Left renal pelvis (tissue), 4 donors: Measurements from ENCODE around the gene GRID2IP. TPM values are rescaled to one million over a fixed set of nuclear protein-coding genes. Genes with fewer than 3 reads are reported as not detected.
"Not testable (repeated sequence)": the region's sequence is repeated elsewhere in the genome, so short reads cannot be mapped to it uniquely, and the experiment has no call there.

ENCODE experiments used
- DNase-seq, 4 donors: peaks; one replicate each; pipeline ENCODE4 v3.0.0-alpha.2; 2013; ENCODE audit warnings: low read depth in 4 of 4, low spot score in 3 of 4
- polyA plus RNA-seq, 4 donors: library from polyadenylated mRNA; unstranded; fragments of 120-200 nt; gene quantifications; one replicate each; pipeline ENCODE4 v1.2.1, GENCODE V29; 2013; ENCODE audit not compliant: insufficient read length in 4 of 4

The GRID2IP gene
- polyA plus RNA-seq, 4 donors = 0.16 to 1.2 (median 0.67) TPM

GRCh38 chr7:6453734-6454133, 97.5 kb downstream of the GRID2IP start:
- no peak for DNase-seq

DNA sequence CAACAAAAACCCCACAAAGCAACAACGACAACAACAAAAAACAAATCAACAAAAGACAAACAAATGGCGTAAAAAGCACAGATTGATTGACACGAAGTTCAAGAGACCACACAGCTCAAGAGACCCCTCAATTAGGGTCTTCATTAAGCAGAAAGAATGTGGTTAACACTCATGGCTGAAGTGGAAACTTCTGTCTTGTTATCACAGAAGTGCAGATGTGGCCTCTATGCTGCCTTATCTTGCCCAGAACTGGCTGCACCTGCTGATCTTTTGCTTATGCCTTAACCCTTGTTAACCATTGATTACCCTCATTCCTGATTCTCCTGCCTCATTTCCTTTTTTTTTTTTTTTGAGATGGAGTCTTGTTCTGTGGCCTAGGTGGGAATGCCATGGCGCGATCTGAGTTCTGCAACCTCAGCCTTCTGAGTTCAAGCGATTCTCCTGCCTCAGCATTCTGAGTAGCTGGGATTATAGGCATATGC, 100.0 kb downstream of the GRID2IP start:
- DNase-seq = no peak

DNA sequence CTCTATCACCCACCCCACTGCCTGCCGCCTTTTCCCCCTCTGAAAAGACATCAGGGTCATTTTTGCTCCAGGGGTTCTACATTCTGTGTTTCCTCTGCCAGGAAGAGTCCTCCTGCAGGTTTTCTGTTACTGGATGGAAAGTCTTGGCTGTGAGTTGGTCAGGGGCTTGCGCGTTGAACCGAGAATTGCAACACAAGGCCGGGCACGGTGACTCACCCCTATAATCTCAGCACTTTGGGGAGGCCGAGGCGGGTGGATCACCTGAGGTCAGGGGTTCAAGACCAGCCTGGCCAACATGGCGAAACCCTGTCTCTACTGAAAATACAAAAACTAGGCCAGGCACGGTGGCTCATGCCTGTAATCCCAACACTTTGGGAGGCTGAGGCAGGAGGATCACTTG, 100.7 kb downstream of the GRID2IP start:
- not testable (repeated sequence) for DNase-seq

DNA sequence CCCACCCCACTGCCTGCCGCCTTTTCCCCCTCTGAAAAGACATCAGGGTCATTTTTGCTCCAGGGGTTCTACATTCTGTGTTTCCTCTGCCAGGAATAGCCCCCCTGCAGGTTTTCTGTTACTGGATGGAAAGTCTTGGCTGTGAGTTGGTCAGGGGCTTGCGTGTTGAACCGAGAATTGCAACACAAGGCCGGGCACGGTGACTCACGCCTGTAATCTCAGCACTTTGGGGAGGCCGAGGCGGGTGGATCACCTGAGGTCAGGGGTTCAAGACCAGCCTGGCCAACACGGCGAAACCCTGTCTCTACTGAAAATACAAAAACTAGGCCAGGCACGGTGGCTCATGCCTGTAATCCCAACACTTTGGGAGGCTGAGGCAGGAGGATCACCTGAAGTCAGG, 101.4 kb downstream of the GRID2IP start:
- DNase-seq = not testable (repeated sequence)

GRCh38 chr7:6448943-6449543, 102.2 kb downstream of the GRID2IP start:
- no peak for DNase-seq

- DNase-seq = peak; percentile 82 to 89 (median 87)
Measured at GRCh38 chr7:6447581-6448199, 103.6 kb downstream of the GRID2IP start, which contains the start of gene DAGLB. Gene DAGLB (minus strand): TSS chr7:6447954. CDS start chr7:6447842, 112 bp downstream.

Other genes with a start within 250 kb of the GRID2IP start
- 10 to 100 TPM; 21.7 to 27.8 (median 24.4) TPM for gene FAM220A, start 202.5 kb downstream of the GRID2IP start, polyA plus RNA-seq
- 100 to 1,000 TPM; 289 to 321 (median 301) TPM for gene RAC1, start 176.9 kb downstream of the GRID2IP start, polyA plus RNA-seq
- 10 to 100 TPM; 10.6 to 21.0 (median 14.5) TPM for gene DAGLB, start 103.5 kb downstream of the GRID2IP start, polyA plus RNA-seq
- 100 to 1,000 TPM; 195 to 323 (median 219) TPM for gene KDELR2, start 67.3 kb downstream of the GRID2IP start, polyA plus RNA-seq
- gene ZDHHC4, start 26.0 kb upstream of the GRID2IP start, polyA plus RNA-seq = 10 to 100 TPM; 58.3 to 94.5 (median 78.9) TPM
- gene INTS15, start 38.6 kb upstream of the GRID2IP start, polyA plus RNA-seq = 10 to 100 TPM; 28.1 to 51.4 (median 35.5) TPM
- gene ZNF853, start 64.1 kb upstream of the GRID2IP start, polyA plus RNA-seq = 10 to 100 TPM; 14.8 to 17.8 (median 15.6) TPM
- gene ZNF316, start 85.9 kb upstream of the GRID2IP start, polyA plus RNA-seq = 10 to 100 TPM; 30.6 to 65.8 (median 41.4) TPM
- gene ZNF12, start 155.5 kb upstream of the GRID2IP start, polyA plus RNA-seq = 10 to 100 TPM; 37.3 to 50.4 (median 39.5) TPM
- gene RSPH10B2, start 202.6 kb upstream of the GRID2IP start, polyA plus RNA-seq = 1 to 10 TPM in 2 of 4 donors, under 1 TPM in 2; 0.10 to 2.0 (median 1.0) TPM